CD4-positive, CD25-positive, alpha-beta regulatory T cell (primary cell): ENCODE data around the gene A4GALT. TPM values are rescaled to one million over a fixed set of nuclear protein-coding genes. Genes with fewer than 3 reads are reported as not detected.

Source experiments
- ATAC-seq, 2 donors: fragments of 150-1000 bp; cut with Tn5 transposase; one replicate each; pipeline ENCODE4 v1.10.0; 2021; ENCODE audit warnings: low read depth in 2 of 2, moderate number of reproducible peaks in 2 of 2, moderate library complexity in 1 of 2
- DNase-seq, 3 donors: peaks; one replicate each; pipeline versions ENCODE4 v3.0.0 to v3.0.0-alpha.2; 2012 to 2022; ENCODE audit warnings: mixed read lengths in 1 of 3
- H3K27ac ChIP-seq: one replicate; pipeline ENCODE4 v1.7.0; 2013; ENCODE audit warnings: mild to moderate bottlenecking, low read length; ENCODE audit not compliant: insufficient read depth, poor library complexity, severe bottlenecking
- H3K27me3 ChIP-seq: one replicate; pipeline ENCODE4 v1.7.0; 2013; ENCODE audit warnings: low read length; ENCODE audit not compliant: control insufficient read depth, insufficient read depth
- H3K36me3 ChIP-seq: one replicate; pipeline ENCODE4 v1.7.0; 2013; ENCODE audit warnings: mild to moderate bottlenecking, low read length, moderate library complexity; ENCODE audit not compliant: control insufficient read depth, insufficient read depth
- H3K4me1 ChIP-seq: 2 replicates; pipeline ENCODE4 v1.7.0; 2013; ENCODE audit warnings: mild to moderate bottlenecking, low read length; ENCODE audit not compliant: insufficient read depth, control insufficient read depth, poor library complexity, severe bottlenecking
- H3K4me3 ChIP-seq: one replicate; pipeline ENCODE4 v1.7.0; 2013; ENCODE audit warnings: low read depth, mild to moderate bottlenecking, low read length, moderate library complexity
- H3K9me3 ChIP-seq, 2 experiments: 1 replicate in 1 of 2; 2 replicates in 1 of 2; pipeline ENCODE4 v1.7.0; 2013; ENCODE audit warnings: low read length in 2 of 2, mild to moderate bottlenecking in 1 of 2, moderate library complexity in 1 of 2; ENCODE audit not compliant: control insufficient read depth in 2 of 2
- H3K27ac Mint-ChIP-seq, 3 donors: one replicate each; pipeline ENCODE4 v1.8.0; 2020 to 2022; ENCODE audit warnings: mild to moderate bottlenecking in 3 of 3, mixed read lengths in 3 of 3, moderate library complexity in 2 of 3
- H3K27me3 Mint-ChIP-seq: one replicate; pipeline ENCODE4 v1.8.0; 2022; ENCODE audit warnings: mild to moderate bottlenecking, mixed read lengths
- H3K36me3 Mint-ChIP-seq: one replicate; pipeline ENCODE4 v1.8.0; 2020; ENCODE audit warnings: mixed read lengths
- H3K4me1 Mint-ChIP-seq, 4 donors: one replicate each; pipeline ENCODE4 v1.8.0; 2020 to 2022; ENCODE audit warnings: mixed read lengths in 4 of 4, mild to moderate bottlenecking in 1 of 4
- H3K4me3 Mint-ChIP-seq, 4 donors: one replicate each; pipeline ENCODE4 v1.8.0; 2020 to 2022; ENCODE audit warnings: mild to moderate bottlenecking in 4 of 4, mixed read lengths in 4 of 4, moderate library complexity in 3 of 4
- H3K9me3 Mint-ChIP-seq, 7 donors: one replicate each; pipeline ENCODE4 v1.8.0; 2020 to 2022; ENCODE audit warnings: mixed read lengths in 7 of 7, mild to moderate bottlenecking in 3 of 7, moderate library complexity in 2 of 7
- polyA plus RNA-seq, 4 donors: library from polyadenylated mRNA; unstranded; fragments of 300-500 nt; fragmentation: Illumina TruSeq; gene quantifications; one replicate each; pipeline ENCODE4 v1.2.3, GENCODE V29; 2021
- total RNA-seq: library from RNA; stranded (reverse); gene quantifications from one replicate; pipeline ENCODE4 v1.2.3, GENCODE V29; 2022

The A4GALT gene
- total and polyA plus RNA-seq, 5 donors from 2014 or later = not detected

DNA sequence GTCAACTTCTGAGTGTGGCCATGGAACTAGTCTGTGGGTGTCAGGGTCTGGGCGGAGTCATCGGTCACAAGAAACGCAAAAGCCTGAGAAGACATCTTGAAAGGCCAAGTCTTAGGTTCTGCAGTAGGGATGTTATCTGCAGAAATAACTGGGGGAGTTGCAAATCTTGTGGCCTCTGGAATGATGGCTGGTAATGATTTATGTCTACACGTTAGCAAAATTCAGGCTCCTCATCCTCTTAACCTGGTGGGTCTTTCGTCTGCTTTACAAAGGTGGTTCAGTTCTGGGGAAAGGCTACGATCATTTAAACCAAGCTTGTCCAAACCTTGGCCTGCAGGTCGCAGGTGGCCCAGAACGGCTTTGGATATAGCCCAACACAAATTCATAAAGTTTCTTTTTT, 64.1 kb downstream of the A4GALT start:
- Histone ChIP-seq H3K36me3 (no peaks in the 10 kb centered on the region), H3K4me3 (no peak overlapping the region), H3K27me3 (no peaks in the 10 kb centered on the region), H3K9me3 (no peaks in the 10 kb centered on the region), H3K4me1 (peaks cover 1% of the 10 kb centered on the region), H3K27ac (no peak overlapping the region)
- H3K27me3 Mint-ChIP-seq = peaks cover 12% of the 10 kb centered on the region
- DNase-seq (no peak), ATAC-seq (no peak)
- no peak overlapping the region for H3K27ac Mint-ChIP-seq
- H3K4me1 Mint-ChIP-seq = no peaks in the 10 kb centered on the region
- H3K4me3 Mint-ChIP-seq = no peak overlapping the region
- no peaks in the 10 kb centered on the region for H3K9me3 Mint-ChIP-seq
- H3K36me3 Mint-ChIP-seq = no peaks in the 10 kb centered on the region

DNA sequence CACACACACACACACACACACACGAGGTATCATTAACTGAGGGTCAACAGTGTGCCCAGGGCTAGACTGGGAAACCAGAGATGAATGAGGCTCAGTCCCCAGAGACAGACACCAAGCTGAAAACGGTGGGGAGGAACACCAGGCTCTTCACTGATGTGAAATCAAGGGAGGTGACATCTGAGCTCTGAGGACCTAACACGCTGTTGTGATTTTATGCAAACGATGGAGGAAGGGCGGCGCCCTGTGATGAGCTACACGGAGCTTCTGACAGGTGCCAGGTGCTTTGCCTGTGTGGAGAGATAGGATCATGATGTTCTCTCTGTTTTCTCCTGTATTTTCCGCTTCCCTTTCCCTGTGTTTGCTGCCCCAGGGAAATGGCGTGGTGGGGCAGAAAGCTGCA, 65.0 kb downstream of the A4GALT start:
- ATAC-seq (peak in 1 of 2 donors; percentile 40), DNase-seq (peak in 1 of 3 donors; percentile 51)
- Histone ChIP-seq H3K4me3 (no peak overlapping the region), H3K4me1 (no peaks in the 10 kb centered on the region), H3K27me3 (no peaks in the 10 kb centered on the region), H3K9me3 (no peaks in the 10 kb centered on the region), H3K27ac (no peak overlapping the region), H3K36me3 (no peaks in the 10 kb centered on the region)
- no peaks in the 10 kb centered on the region for H3K4me1 Mint-ChIP-seq
- H3K27ac Mint-ChIP-seq = no peak overlapping the region
- no peak overlapping the region for H3K4me3 Mint-ChIP-seq
- H3K27me3 Mint-ChIP-seq = peaks cover 12% of the 10 kb centered on the region
- no peaks in the 10 kb centered on the region for H3K36me3 Mint-ChIP-seq
- no peaks in the 10 kb centered on the region for H3K9me3 Mint-ChIP-seq

DNA sequence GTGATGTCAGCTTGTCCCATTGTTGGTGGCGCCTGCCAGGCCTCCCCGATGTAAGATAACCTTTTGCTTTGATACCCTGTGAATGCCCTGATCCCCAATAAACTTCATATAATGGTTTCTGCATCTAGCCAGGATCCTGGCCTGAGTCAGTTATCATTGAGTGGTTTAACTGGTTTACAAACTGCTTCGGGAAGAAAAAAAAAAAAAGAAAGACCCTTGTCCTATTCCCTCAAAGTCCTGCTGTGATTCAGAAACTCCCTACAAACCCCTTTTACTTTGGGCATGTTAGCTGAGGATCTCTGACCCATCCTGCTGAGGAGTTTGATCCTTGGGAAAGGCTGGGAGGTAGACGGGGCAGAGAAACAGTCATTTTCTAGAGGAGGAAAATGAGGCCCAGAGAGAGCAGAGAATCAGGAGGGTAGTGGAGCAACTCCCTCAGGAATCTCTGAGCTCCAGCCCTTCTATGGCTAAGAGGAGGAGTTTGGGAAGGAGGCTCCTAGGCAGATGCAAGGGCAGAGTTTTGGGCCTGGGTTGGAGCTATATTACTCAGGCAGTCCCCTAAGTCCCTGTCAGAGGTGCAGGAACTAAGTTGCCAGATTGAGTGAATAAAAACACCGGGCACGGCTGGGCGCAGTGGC, 66.1 kb downstream of the A4GALT start:
- Histone ChIP-seq H3K27ac (no peak overlapping the region), H3K27me3 (no peaks in the 10 kb centered on the region), H3K4me3 (no peak overlapping the region), H3K4me1 (peaks cover 3% of the 10 kb centered on the region), H3K9me3 (no peaks in the 10 kb centered on the region), H3K36me3 (no peaks in the 10 kb centered on the region)
- peaks cover 14% of the 10 kb centered on the region for H3K27me3 Mint-ChIP-seq
- no peaks in the 10 kb centered on the region for H3K36me3 Mint-ChIP-seq
- H3K27ac Mint-ChIP-seq = no peak overlapping the region
- no peaks in the 10 kb centered on the region for H3K9me3 Mint-ChIP-seq
- peaks cover 0 to 3% (median 1%) of the 10 kb centered on the region in 4 donors for H3K4me1 Mint-ChIP-seq
- ATAC-seq (no peak), DNase-seq (no peak)
- peak overlapping the region in 1 of 4 donors; percentile 30 for H3K4me3 Mint-ChIP-seq

DNA sequence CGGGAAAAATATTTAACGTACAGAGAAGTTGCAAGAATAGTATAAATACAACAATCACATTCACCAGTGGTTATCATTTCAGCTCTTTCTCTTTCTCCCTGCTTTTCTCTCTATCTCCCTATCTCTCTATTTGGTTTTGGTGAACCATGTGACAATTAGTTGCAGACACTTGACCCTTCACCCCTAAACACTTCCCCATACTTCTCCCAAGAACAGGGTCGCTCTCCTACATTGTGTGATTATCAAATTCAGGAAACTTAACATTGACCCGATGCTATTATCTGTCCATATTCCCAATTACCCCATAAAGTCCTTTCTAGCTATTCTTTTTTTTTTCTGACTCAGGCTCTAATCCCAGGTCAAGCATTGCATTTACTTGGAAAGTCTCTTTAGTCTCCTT, 66.7 kb downstream of the A4GALT start:
- Mint-ChIP-seq H3K27me3 (peaks cover 15% of the 10 kb centered on the region), H3K27ac (peak overlapping the region in 1 of 3 donors; percentile 84), H3K9me3 (no peaks in the 10 kb centered on the region), H3K4me3 (peak overlapping the region in 2 of 4 donors; percentile 30 to 59), H3K36me3 (no peaks in the 10 kb centered on the region), H3K4me1 (peaks cover 0 to 5% (median 2%) of the 10 kb centered on the region in 4 donors)
- no peak overlapping the region for H3K27ac ChIP-seq
- DNase-seq (no peak), ATAC-seq (no peak)
- H3K4me3 ChIP-seq = no peak overlapping the region
- no peaks in the 10 kb centered on the region for H3K36me3 ChIP-seq
- no peaks in the 10 kb centered on the region for H3K27me3 ChIP-seq
- no peaks in the 10 kb centered on the region for H3K9me3 ChIP-seq
- H3K4me1 ChIP-seq = peaks cover 5% of the 10 kb centered on the region

DNA sequence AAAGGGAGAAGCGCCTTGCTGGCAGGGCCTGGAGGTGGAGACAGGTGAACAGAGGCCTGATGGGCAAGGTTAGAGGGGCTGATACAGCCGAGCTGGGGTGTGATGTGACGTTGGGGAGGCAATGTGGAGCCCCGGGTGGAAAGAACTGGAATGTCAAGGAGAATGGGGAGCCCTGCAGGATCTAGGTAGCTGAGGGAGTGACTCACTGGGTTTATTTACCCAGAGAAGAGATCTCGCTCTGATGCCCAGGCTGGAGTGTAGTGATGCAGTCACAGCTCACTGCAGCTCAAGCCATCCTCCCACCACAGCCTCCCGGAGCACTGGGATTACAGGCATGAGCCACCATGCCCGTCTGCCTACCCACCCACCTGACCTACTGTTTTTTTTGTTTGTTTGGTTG, 69.5 kb downstream of the A4GALT start:
- Mint-ChIP-seq H3K4me1 (peaks cover 0 to 25% (median 7%) of the 10 kb centered on the region in 4 donors), H3K4me3 (peak overlapping the region; percentile 27 to 91 (median 66)), H3K9me3 (no peaks in the 10 kb centered on the region), H3K27me3 (peaks cover 12% of the 10 kb centered on the region), H3K36me3 (no peaks in the 10 kb centered on the region), H3K27ac (no peak overlapping the region)
- H3K9me3 ChIP-seq = no peaks in the 10 kb centered on the region
- DNase-seq (no peak), ATAC-seq (no peak)
- no peak overlapping the region for H3K4me3 ChIP-seq
- no peak overlapping the region for H3K27ac ChIP-seq
- H3K27me3 ChIP-seq = no peaks in the 10 kb centered on the region
- H3K36me3 ChIP-seq = no peaks in the 10 kb centered on the region
- peaks cover 23% of the 10 kb centered on the region for H3K4me1 ChIP-seq

DNA sequence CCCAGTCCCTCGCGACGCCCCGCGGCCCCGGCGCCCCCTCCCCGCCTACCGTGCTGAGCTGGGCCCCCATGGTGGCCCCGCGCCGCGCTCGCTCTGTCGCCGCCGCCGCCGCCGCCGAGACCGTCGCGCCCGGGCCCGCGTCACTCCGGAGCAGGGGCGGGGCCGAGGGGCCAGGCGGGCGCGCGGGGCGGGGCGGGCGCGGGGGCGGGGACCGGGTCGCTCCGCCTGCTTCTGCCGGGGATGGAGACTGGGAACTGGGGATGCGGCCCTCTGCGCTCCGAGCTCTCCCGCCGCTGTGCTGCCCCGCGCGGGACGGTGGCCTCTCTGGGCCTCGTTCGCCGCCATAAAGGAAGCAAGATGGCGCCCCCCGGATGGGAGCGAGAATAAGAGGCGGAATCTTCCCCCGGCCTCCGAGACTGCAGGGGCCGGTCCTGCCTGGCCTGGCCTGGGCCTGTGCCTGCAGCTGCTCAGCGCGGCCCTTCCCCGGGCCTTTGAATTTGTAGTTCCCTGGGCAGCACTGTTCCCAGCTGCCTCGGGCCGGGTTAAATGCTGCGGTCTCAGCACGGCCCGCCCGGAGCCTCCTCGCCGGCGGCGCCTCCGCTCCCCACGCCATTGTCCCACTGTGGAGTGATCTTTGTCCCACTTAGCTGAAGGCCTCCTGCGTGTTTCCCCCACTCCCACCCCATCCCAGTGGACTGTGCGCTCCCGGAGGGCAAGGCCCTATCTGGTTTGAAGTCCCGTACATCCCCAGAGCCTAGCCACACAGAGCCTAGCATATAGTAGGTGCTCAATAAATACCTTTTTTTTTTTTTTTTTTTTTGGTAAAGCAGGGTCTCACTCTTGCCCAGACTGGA, 71.2 kb downstream of the A4GALT start, which contains the start of gene CYB5R3:
TSS of gene CYB5R3 (minus strand) at position 147 of the 854 bp plus-strand sequence. CDS start at position 70, 77 bp downstream.
- H3K27me3 ChIP-seq = no peaks in the 10 kb centered on the region
- Mint-ChIP-seq H3K4me3 (peak within 1 kb of the TSS; percentile 95 to 99 (median 99)), H3K9me3 (no peaks in the 10 kb centered on the region), H3K27ac (peak within 1 kb of the TSS; percentile 98 to 100 (median 99)), H3K27me3 (peaks cover 12% of the 10 kb centered on the region), H3K4me1 (peaks cover 0 to 40% (median 8%) of the 10 kb centered on the region in 4 donors), H3K36me3 (no peaks in the 10 kb centered on the region)
- peak within 1 kb of the TSS; percentile 70 for H3K27ac ChIP-seq
- DNase-seq (peak; percentile 73 to 76 (median 73)), ATAC-seq (peak; percentile 73 to 78)
- H3K36me3 ChIP-seq = no peaks in the 10 kb centered on the region
- H3K4me1 ChIP-seq = peaks cover 23% of the 10 kb centered on the region
- peak within 1 kb of the TSS; percentile 77 for H3K4me3 ChIP-seq
- no peaks in the 10 kb centered on the region for H3K9me3 ChIP-seq

DNA sequence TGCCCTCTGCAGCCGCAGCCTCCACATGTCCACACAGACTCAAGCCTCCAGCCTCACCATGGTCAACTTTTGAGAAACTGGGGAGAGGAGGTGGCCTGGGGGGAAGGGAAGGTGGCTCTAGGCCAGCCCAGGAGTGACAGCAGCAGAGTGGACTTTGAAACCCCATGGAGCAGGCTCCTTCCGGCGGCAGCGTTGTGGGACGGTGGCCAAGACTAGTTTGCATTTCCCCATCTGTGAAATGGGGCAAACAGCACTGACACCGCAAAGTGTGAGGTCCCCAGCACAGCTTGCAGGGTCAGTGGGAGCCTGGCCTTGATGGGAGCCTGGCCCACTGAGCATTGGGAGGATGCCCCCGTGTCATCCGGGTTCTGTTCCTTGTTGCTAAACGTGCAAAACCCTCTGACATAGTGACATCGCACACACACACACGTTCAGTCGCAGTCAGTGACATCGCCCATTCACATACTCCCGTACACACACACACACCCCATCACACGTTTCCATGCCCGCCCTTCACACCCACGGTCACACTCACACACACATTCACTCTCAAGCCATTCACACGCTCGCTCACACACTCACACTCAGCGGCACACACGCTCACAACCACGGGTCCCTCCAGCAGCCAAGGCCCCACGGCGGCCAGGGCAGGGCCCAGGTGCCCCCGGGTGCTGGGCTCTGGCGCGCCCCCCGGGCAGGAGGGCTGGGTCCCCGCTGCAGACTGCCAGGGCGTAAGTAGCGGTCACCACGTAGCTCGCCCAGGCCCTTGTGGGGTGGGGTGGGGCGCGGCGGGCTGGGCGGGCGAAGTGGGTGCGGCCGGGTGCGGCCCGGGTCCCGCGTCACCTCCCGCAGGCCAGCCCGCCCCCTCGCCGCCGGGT, 72.1 kb downstream of the A4GALT start:
- H3K4me3 ChIP-seq = peak overlapping the region; percentile 77
- peaks cover 0 to 46% (median 12%) of the 10 kb centered on the region in 4 donors for H3K4me1 Mint-ChIP-seq
- peak overlapping the region; percentile 98 to 100 (median 99) for H3K27ac Mint-ChIP-seq

More for the DNA sequence above, 72.1 kb downstream of the A4GALT start:
- Histone ChIP-seq H3K27me3 (no peaks in the 10 kb centered on the region), H3K27ac (peak overlapping the region; percentile 67), H3K4me1 (peaks cover 23% of the 10 kb centered on the region), H3K9me3 (no peaks in the 10 kb centered on the region), H3K36me3 (no peaks in the 10 kb centered on the region)
- peaks cover 4% of the 10 kb centered on the region for H3K27me3 Mint-ChIP-seq
- no peaks in the 10 kb centered on the region for H3K9me3 Mint-ChIP-seq
- peak; percentile 50 for ATAC-seq
- H3K4me3 Mint-ChIP-seq = peak overlapping the region; percentile 95 to 99 (median 99)
- H3K36me3 Mint-ChIP-seq = no peaks in the 10 kb centered on the region
- DNase-seq = peak in 2 of 3 donors; percentile 49 to 68
